MM.1S (cell line): ENCODE results near the gene EPB41L4B.
"Not testable (repeated sequence)": the region's sequence is repeated elsewhere in the genome, so short reads cannot be mapped to it uniquely, and the experiment has no call there.

ENCODE experiments used
- DNase-seq: peaks from one replicate; pipeline ENCODE4 v3.0.0-alpha.2; 2015
- H2AFZ ChIP-seq: fragments of 300-600 bp; sonication (generic); 2 replicates; pipeline ENCODE4 v1.6.0; 2016; ENCODE audit warnings: antibody characterized with exemption, low read length
- H3F3A ChIP-seq: fragments of 300-600 bp; sonication (generic); 2 replicates; pipeline ENCODE4 v1.6.1; 2016; ENCODE audit warnings: mild to moderate bottlenecking, antibody characterized with exemption, low read length, moderate library complexity, mixed read lengths; ENCODE audit not compliant: insufficient read depth
- H3K27ac ChIP-seq: fragments of 300-600 bp; sonication (generic); 2 replicates; pipeline ENCODE4 v1.5.1; 2016; ENCODE audit warnings: mild to moderate bottlenecking, low read length
- H3K27me3 ChIP-seq: fragments of 300-600 bp; sonication (generic); replicated peaks from 2 replicates; pipeline ENCODE4 v1.6.0; 2016; ENCODE audit warnings: low read length; ENCODE audit not compliant: insufficient read depth
- H3K36me3 ChIP-seq: fragments of 300-600 bp; sonication (generic); replicated peaks from 2 replicates; pipeline ENCODE4 v1.6.1; 2016; ENCODE audit warnings: mild to moderate bottlenecking, low read length, mixed read lengths; ENCODE audit not compliant: insufficient read depth
- H3K4me1 ChIP-seq: fragments of 300-600 bp; sonication (generic); 2 replicates; pipeline ENCODE4 v1.6.1; 2016; ENCODE audit warnings: low read length, mixed read lengths
- H3K4me2 ChIP-seq: fragments of 300-600 bp; sonication (generic); 2 replicates; pipeline ENCODE4 v1.6.0; 2016; ENCODE audit warnings: low read depth, low read length
- H3K4me3 ChIP-seq: fragments of 300-600 bp; sonication (generic); 2 replicates; pipeline ENCODE4 v1.5.1; 2016; ENCODE audit warnings: low read length, mixed read lengths
- H3K79me2 ChIP-seq: fragments of 300-600 bp; sonication (generic); 2 replicates; pipeline ENCODE4 v1.6.1; 2016; ENCODE audit warnings: mixed run types, low read length, mixed read lengths
- H3K9ac ChIP-seq: fragments of 300-600 bp; sonication (generic); 2 replicates; pipeline ENCODE4 v1.6.1; 2016; ENCODE audit warnings: low read length, mixed read lengths
- H3K9me2 ChIP-seq: fragments of 300-600 bp; sonication (generic); replicated peaks from 2 replicates; pipeline ENCODE4 v1.6.1; 2016; ENCODE audit warnings: mild to moderate bottlenecking, low read length, mixed read lengths; ENCODE audit not compliant: insufficient read depth
- H3K9me3 ChIP-seq: fragments of 300-600 bp; sonication (generic); replicated peaks from 2 replicates; pipeline ENCODE4 v1.6.1; 2016; ENCODE audit warnings: mild to moderate bottlenecking, low read length, mixed read lengths; ENCODE audit not compliant: insufficient read depth
- H4K20me1 ChIP-seq: fragments of 300-600 bp; sonication (generic); 2 replicates; pipeline ENCODE4 v1.6.1; 2016; ENCODE audit warnings: mild to moderate bottlenecking, low read length, moderate library complexity, mixed read lengths; ENCODE audit not compliant: insufficient read depth
- EZH2 ChIP-seq: fragments of 300-600 bp; sonication (generic); optimal IDR thresholded peaks from 2 replicates; pipeline ENCODE3; 2017; ENCODE audit warnings: low read depth, mild to moderate bottlenecking, antibody characterized with exemption, low read length, mixed read lengths
- EZH2phosphoT487 ChIP-seq: fragments of 300-600 bp; sonication (generic); IDR thresholded peaks from 2 replicates; pipeline ENCODE4 v1.6.1; 2018; ENCODE audit warnings: antibody characterized with exemption, low read length
- TF ChIP-seq, protein P1 (sequence below): fragments of 300-600 bp; sonication (generic); IDR thresholded peaks from 2 replicates; pipeline ENCODE4 v1.5.1; 2016; ENCODE audit warnings: antibody characterized with exemption, low read length, mixed read lengths

EPB41L4B gene

DNA sequence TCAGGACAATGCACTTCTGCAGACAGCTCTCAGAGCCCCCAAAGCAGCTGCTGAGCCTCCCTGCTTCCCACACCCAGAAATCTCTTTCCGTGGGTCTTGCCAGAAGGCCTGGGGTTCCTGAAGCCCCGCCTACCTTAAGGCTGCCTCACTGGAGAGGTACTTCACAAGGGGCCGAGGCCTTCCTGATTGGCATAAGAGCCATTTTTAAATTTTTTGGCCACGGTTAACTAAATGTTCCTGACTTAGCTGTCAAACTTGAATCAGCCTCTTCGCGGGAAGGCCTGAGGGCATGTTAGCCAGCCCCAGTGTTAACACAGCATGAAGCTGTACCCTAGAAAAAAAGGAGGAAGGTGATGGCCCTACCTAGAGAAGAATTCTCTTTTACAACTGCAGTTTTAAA is 20.7 kb upstream of the EPB41L4B start:
- Histone ChIP-seq H3K9me3 (no peaks in the 10 kb centered on the region), H3K4me1 (no peaks in the 10 kb centered on the region), H3K4me2 (no peak overlapping the region), H3K4me3 (no peak overlapping the region), H3K27ac (no peak overlapping the region), H3K9ac (no peak overlapping the region), H3K79me2 (no peaks in the 10 kb centered on the region), H3K9me2 (no peaks in the 10 kb centered on the region), H3K36me3 (no peaks in the 10 kb centered on the region), H4K20me1 (no peaks in the 10 kb centered on the region), H3F3A (no peaks in the 10 kb centered on the region), H2AFZ (no peak overlapping the region), H3K27me3 (no peaks in the 10 kb centered on the region)
- no peak for DNase-seq
- TF ChIP-seq, protein P1, sequence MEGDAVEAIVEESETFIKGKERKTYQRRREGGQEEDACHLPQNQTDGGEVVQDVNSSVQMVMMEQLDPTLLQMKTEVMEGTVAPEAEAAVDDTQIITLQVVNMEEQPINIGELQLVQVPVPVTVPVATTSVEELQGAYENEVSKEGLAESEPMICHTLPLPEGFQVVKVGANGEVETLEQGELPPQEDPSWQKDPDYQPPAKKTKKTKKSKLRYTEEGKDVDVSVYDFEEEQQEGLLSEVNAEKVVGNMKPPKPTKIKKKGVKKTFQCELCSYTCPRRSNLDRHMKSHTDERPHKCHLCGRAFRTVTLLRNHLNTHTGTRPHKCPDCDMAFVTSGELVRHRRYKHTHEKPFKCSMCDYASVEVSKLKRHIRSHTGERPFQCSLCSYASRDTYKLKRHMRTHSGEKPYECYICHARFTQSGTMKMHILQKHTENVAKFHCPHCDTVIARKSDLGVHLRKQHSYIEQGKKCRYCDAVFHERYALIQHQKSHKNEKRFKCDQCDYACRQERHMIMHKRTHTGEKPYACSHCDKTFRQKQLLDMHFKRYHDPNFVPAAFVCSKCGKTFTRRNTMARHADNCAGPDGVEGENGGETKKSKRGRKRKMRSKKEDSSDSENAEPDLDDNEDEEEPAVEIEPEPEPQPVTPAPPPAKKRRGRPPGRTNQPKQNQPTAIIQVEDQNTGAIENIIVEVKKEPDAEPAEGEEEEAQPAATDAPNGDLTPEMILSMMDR = no peak
- no peak for TF ChIP-seq EZH2
- TF ChIP-seq EZH2phosphoT487 = no peak

DNA sequence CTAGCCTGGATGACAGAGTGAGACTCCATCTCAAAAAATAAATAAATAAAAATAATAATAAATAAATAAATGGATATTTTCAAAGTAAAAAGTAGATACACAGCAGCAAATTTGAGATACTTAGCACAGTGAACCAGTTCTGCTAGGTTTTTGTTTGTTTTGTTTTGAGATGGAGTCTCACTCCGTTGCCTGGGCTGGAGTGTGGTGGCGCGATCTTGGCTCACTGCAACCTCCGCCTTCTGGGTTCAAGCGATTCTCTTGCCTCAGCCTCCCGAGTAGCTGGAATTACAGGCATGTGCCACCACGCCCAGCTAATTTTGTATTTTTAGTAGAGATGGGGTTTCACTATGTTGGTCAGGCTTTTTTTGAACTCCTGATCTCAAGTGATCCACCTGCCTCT is 20.1 kb upstream of the EPB41L4B start:
- not testable (repeated sequence) for H3F3A ChIP-seq, H3K9me2 ChIP-seq, H3K4me1 ChIP-seq, H3K9me3 ChIP-seq, H3K36me3 ChIP-seq, H3K79me2 ChIP-seq, DNase-seq, H3K9ac ChIP-seq, H3K27me3 ChIP-seq, H3K27ac ChIP-seq, H4K20me1 ChIP-seq, H3K4me2 ChIP-seq, H3K4me3 ChIP-seq, H2AFZ ChIP-seq

DNA sequence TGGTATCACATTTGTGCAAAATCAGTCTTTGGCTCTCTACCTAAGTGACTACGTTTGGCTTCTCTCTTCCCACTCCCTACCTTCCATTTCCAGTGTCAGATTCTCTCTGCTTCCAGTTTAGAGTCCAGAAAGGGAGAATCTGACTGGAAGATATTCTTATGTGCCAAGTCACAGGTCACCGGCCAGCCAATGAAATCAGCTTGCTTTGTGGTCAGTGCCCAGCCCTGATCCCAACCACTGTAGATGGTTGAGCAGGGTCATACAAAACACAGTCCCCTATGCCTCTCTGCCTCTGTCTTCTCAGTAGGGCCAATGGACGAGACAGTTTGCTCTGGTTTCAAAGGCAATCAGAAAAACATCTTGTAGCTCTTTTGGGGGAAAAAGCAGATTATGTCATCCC is 15.6 kb upstream of the EPB41L4B start:
- no peak for TF ChIP-seq EZH2phosphoT487
- TF ChIP-seq, protein P1 = no peak
- no peak for TF ChIP-seq EZH2
- Histone ChIP-seq H3K27me3 (no peaks in the 10 kb centered on the region), H3K9me2 (no peaks in the 10 kb centered on the region), H3K79me2 (no peaks in the 10 kb centered on the region), H3K9me3 (no peaks in the 10 kb centered on the region), H2AFZ (no peak overlapping the region), H3K4me3 (no peak overlapping the region), H3K4me1 (no peaks in the 10 kb centered on the region), H3K27ac (no peak overlapping the region), H3F3A (no peaks in the 10 kb centered on the region), H3K36me3 (no peaks in the 10 kb centered on the region), H3K4me2 (no peak overlapping the region), H3K9ac (no peak overlapping the region), H4K20me1 (no peaks in the 10 kb centered on the region)
- no peak for DNase-seq

DNA sequence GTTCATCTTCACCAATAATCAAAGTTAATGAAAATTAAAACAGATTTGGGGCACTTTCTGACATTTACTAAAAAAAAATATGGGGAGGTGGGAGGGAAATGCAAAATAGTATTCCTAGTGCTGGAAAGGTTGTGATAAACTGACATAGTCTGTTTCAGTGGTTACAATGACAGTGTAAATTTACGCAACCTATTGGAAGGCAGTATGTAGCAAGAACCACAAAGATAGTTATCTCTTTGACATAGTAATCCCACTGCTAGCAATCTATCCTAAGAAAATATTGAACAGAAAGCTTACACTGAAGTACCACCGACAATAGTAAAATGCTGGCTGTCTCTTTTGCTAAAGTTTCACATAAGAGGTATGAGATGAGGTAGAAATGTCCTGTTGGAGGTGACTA is 15.1 kb upstream of the EPB41L4B start:
- DNase-seq = no peak
- no peaks in the 10 kb centered on the region for H3K9me2 ChIP-seq
- no peaks in the 10 kb centered on the region for H3K9me3 ChIP-seq
- no peak overlapping the region for H2AFZ ChIP-seq
- no peak overlapping the region for H3K4me3 ChIP-seq
- no peak overlapping the region for H3K4me2 ChIP-seq
- H3K27me3 ChIP-seq = no peaks in the 10 kb centered on the region
- no peak overlapping the region for H3K27ac ChIP-seq
- H3F3A ChIP-seq = no peaks in the 10 kb centered on the region
- no peaks in the 10 kb centered on the region for H3K4me1 ChIP-seq
- TF ChIP-seq EZH2phosphoT487 (no peak), EZH2 (no peak)
- TF ChIP-seq, protein P1 = no peak
- H3K79me2 ChIP-seq = no peaks in the 10 kb centered on the region
- H3K9ac ChIP-seq = no peak overlapping the region
- H4K20me1 ChIP-seq = no peaks in the 10 kb centered on the region
- no peaks in the 10 kb centered on the region for H3K36me3 ChIP-seq
